Uterus (tissue), 4 donors: ENCODE results near the gene SVOP. TPM values are rescaled to one million over a fixed set of nuclear protein-coding genes. Genes with fewer than 3 reads are reported as not detected.

ENCODE experiments used
- DNase-seq, 2 donors: peaks; one replicate each; pipeline ENCODE4 v3.0.0-alpha.2; 2019 to 2020
- H3K27ac ChIP-seq, 2 donors: fragments of 200-600 bp; sonication (generic); 1 replicate in 1 of 2; 2 replicates in 1 of 2; pipeline ENCODE4 v1.5.1; 2016 to 2018
- H3K27me3 ChIP-seq, 2 donors: fragments of 200-600 bp; sonication (generic); one replicate each; pipeline ENCODE4 v1.5.1; 2018 to 2019; ENCODE audit warnings: control low read depth in 1 of 2
- H3K36me3 ChIP-seq, 2 donors: fragments of 200-600 bp; sonication (generic); one replicate each; pipeline ENCODE4 v1.5.1; 2019; ENCODE audit warnings: control low read depth in 1 of 2
- H3K4me1 ChIP-seq, 2 donors: fragments of 200-600 bp; sonication (generic); one replicate each; pipeline ENCODE4 v1.5.1; 2018 to 2019; ENCODE audit warnings: control low read depth in 1 of 2
- H3K4me3 ChIP-seq, 2 donors: fragments of 200-600 bp; sonication (generic); 1 replicate in 1 of 2; 2 replicates in 1 of 2; pipeline ENCODE4 v1.5.1; 2018 to 2019; ENCODE audit warnings: mild to moderate bottlenecking in 1 of 2
- H3K9me3 ChIP-seq, 2 donors: fragments of 200-600 bp; sonication (generic); one replicate each; pipeline ENCODE4 v1.5.1; 2019; ENCODE audit warnings: control low read depth in 1 of 2
- POLR2A ChIP-seq, 2 donors: fragments of 450-650 bp; IDR thresholded peaks; one replicate each; pipeline ENCODE4 v1.6.1; 2016; ENCODE audit warnings: antibody characterized with exemption in 2 of 2, mild to moderate bottlenecking in 1 of 2, moderate library complexity in 1 of 2
- intact Hi-C: fragments of 100-400 bp; cut with DNase I; formaldehyde crosslinking; loops from one replicate; pipeline ENCODE4 v1.15.1; 2023; ENCODE audit warnings: low total_unique reads
- total RNA-seq, 4 donors: library from RNA; depleted of rRNA in 3 of 4; stranded (reverse); fragments of >200 nt in 3 of 4; gene quantifications; one replicate each; pipeline versions ENCODE4 v1.1.0 to v1.2.4, GENCODE V29; 2014 to 2023
- TF ChIP-seq, protein P1 (sequence below), 4 experiments: fragments of 200-600 bp in 2 of 4; fragments of 450-650 bp in 2 of 4; sonication (generic) in 2 of 4; IDR thresholded peaks; one replicate each; pipeline ENCODE4 v1.5.1; 2016 to 2019; ENCODE audit warnings: antibody characterized with exemption in 4 of 4, mild to moderate bottlenecking in 2 of 4, moderate library complexity in 1 of 4
- donor health status: DM: yes; HTN: yes; CAD: no.

SVOP gene
- total RNA-seq, 4 donors from 2014 or later = 0.14 TPM; not detected in 3

DNA sequence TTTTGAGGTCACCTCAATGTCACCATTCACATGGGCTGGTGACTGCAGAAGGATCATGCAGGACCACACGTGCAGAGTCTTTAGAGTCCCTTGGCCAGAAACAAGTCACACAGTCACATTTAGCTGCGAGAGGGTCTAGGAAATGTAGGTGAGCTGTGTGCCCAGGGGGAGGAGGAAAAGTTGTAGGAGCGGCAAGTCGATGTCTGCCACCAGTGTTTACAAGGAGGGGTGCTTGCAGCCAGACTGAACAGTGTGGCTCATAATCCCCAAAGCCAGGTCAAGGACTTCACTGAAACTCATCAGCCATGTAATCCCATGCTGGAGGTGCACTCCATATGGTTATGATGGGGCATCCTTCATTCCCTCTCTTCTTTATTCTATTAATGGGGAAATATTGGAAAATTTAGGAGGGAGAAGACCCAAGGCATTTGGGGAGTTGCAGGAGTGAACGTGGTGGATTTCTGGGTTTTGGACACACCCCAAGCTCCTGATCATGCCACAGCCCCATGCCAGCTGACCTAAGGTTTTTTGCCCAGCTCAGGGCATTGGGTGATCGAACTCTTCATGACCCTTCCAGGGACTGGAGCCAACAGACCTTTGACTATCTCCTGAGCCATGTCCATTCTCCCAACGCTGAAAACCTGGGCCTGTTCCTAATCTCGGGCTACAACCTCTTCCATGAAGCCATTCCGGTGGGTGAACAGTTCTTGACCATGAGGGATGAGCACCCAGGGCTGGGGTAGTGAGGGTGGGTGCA, 133.8 kb downstream of the SVOP start:
- H3K9me3 ChIP-seq = no peaks in the 10 kb centered on the region
- DNase-seq = no peak
- H3K27ac ChIP-seq = no peak overlapping the region
- H3K27me3 ChIP-seq = no peaks in the 10 kb centered on the region
- no peaks in the 10 kb centered on the region for H3K4me1 ChIP-seq
- H3K36me3 ChIP-seq = no peaks in the 10 kb centered on the region
- TF ChIP-seq, protein P1, sequence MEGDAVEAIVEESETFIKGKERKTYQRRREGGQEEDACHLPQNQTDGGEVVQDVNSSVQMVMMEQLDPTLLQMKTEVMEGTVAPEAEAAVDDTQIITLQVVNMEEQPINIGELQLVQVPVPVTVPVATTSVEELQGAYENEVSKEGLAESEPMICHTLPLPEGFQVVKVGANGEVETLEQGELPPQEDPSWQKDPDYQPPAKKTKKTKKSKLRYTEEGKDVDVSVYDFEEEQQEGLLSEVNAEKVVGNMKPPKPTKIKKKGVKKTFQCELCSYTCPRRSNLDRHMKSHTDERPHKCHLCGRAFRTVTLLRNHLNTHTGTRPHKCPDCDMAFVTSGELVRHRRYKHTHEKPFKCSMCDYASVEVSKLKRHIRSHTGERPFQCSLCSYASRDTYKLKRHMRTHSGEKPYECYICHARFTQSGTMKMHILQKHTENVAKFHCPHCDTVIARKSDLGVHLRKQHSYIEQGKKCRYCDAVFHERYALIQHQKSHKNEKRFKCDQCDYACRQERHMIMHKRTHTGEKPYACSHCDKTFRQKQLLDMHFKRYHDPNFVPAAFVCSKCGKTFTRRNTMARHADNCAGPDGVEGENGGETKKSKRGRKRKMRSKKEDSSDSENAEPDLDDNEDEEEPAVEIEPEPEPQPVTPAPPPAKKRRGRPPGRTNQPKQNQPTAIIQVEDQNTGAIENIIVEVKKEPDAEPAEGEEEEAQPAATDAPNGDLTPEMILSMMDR (IDR thresholded peaks at IDR 0.05) = no peak
- TF ChIP-seq POLR2A (IDR thresholded peaks at IDR 0.05) = no peak
- no peak overlapping the region for H3K4me3 ChIP-seq
- intact Hi-C loops = no loop called here

DNA sequence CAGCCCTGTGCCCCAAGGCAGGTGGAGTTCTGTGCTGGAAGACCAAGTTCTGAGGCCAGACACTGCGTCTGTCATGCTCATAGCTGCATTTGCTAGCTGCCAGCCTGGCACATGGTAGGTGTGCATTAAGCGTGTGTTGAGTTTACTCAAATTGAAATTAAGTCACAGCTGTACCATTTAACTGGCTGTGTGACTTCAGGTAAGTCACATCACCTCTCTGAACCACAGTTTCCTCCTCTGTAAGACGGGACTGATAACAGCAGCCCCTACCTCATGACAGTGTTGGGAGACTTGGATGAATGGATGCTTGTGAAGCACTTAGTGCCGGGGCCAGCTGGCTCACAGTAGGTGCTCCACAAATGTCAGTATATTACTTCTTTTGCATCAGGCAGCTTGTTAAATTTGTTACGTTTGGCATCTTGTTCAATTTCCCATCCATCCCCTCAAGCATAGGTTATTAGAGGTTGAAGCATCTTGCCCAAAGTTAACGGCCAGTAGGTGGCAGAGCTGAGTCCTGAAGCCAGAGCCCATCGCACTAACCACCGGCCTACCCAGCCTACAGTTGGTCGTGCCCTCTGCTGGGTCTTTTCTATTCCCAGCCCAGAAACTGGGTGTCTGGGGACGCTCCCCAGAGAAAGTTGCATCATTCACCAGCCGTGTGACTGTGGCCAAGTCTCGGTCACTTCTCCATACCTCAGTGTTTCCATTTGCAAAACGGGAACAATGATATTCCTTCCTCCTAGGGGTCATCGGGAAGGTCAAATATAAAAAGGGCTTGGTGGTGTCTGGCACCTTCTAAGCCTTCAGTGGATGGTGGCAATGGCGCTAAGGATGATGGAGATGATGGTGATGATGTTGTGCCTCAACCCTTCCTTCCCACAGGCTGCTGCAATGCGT, 136.5 kb downstream of the SVOP start:
- H3K4me1 ChIP-seq = no peaks in the 10 kb centered on the region
- TF ChIP-seq, protein P1 (IDR thresholded peaks at IDR 0.05) = no peak
- no peak for TF ChIP-seq POLR2A (IDR thresholded peaks at IDR 0.05)
- no peak overlapping the region for H3K27ac ChIP-seq
- H3K36me3 ChIP-seq = no peaks in the 10 kb centered on the region
- intact Hi-C loops = no loop called here
- no peak overlapping the region for H3K4me3 ChIP-seq
- H3K27me3 ChIP-seq = no peaks in the 10 kb centered on the region
- DNase-seq = no peak
- no peaks in the 10 kb centered on the region for H3K9me3 ChIP-seq

DNA sequence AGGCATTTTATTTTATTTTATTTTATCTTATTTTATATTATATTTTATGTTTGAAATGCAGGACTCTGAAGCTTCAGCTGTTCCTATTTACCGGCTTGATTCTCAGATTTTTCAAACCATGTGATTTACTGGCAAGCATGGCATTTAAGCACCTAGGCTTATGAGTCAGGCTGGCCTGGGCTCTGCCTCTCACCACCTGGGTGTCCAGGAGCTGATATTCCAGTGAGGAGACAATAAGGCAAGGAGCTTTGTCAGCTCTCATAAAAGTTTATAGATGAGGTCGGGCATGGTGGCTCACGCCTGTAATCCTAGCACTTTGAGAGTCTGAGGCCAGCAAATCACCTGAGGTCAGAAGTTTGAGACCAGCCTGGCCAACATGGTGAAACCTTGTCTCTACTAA, 138.9 kb downstream of the SVOP start:
- Histone ChIP-seq H3K36me3 (no peaks in the 10 kb centered on the region), H3K27me3 (no peaks in the 10 kb centered on the region), H3K27ac (no peak overlapping the region), H3K4me1 (no peaks in the 10 kb centered on the region), H3K4me3 (no peak overlapping the region), H3K9me3 (no peaks in the 10 kb centered on the region)
- TF ChIP-seq, protein P1 (IDR thresholded peaks at IDR 0.05) = no peak
- intact Hi-C loops = no loop called here
- no peak for DNase-seq

DNA sequence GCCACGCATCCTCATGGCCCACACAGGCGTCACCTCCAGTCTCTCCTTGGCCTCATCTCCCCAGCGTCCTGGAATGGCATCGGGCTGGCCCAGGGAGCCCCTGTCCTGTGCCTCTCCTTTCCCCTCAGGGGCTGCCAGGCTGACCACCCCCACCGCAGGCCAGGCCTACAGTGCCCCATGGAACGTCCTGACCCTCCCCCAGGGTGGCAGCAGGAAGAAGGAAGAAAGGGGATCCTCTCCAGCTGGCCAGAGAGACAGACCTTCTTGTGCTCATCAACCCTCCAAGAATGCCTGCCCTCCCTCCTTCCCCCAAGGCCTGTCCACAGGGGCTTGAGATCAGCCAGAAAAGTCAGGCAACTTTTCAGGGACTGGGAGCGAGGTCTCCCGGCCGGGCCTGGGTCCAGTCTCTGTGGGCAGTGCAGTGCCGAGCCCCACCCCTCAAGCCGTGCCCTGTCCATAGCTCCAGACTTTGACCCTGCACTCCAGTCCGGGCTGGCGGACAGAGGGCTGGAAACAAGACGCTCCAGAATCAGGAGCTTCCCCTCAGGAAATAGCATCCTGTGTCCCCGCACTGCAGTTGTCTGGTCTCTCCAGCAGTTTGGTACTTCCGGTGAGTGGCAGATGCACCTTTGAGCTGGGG, 141.1 kb downstream of the SVOP start, which contains the start of gene DAO:
TSS of gene DAO (plus strand) at position 478 of the 640 bp plus-strand sequence. CDS start 4,915 bp downstream, outside the sequence.
- Histone ChIP-seq H3K4me1 (no peaks in the 10 kb centered on the region), H3K27ac (no peak within 1 kb of the TSS), H3K9me3 (no peaks in the 10 kb centered on the region), H3K4me3 (no peak within 1 kb of the TSS), H3K27me3 (no peaks in the 10 kb centered on the region), H3K36me3 (no peaks in the 10 kb centered on the region)
- DNase-seq = no peak
- no peak for TF ChIP-seq POLR2A (IDR thresholded peaks at IDR 0.05)
- TF ChIP-seq, protein P1 (IDR thresholded peaks at IDR 0.05) = no peak
- intact Hi-C loops = no loop called here
